Measurements from ENCODE around the gene ODF2.

Gene ODF2

GRCh38 chr9:128495804-128496417 is 40.1 kb downstream of the ODF2 start:
- no peak for DNase-seq
- no peaks in the 10 kb centered on the region for H3K9me3 ChIP-seq (ENCODE audit: insufficient read depth, low read length, severe bottlenecking)
- no peak for ATAC-seq (ENCODE audit: insufficient read depth, low read depth)
- TF ChIP-seq EZH2 (IDR thresholded peaks at IDR 0.05; ENCODE audit: borderline replicate concordance, low read depth, low read length, severe bottlenecking) (no peak), CTCF (IDR thresholded peaks at IDR 0.05; ENCODE audit: borderline replicate concordance, extremely low read depth, low read length, poor library complexity, severe bottlenecking) (no peak)
- H2AFZ ChIP-seq (ENCODE audit: low read depth, low read length) = no peak overlapping the region
- no peak overlapping the region for H3K9ac ChIP-seq (ENCODE audit: low read depth, low read length)
- H3K27ac ChIP-seq (ENCODE audit: low read length) = no peak overlapping the region
- no peaks in the 10 kb centered on the region for H3K27me3 ChIP-seq (ENCODE audit: insufficient read depth, low read length, poor library complexity)
- peaks cover 83% of the 10 kb centered on the region for H3K36me3 ChIP-seq (ENCODE audit: insufficient read depth, low read length)
- no peak overlapping the region for H3K4me2 ChIP-seq (ENCODE audit: insufficient read depth, low read length)
- H3K4me3 ChIP-seq (ENCODE audit: low read depth in 1 of 2, low read length in 2 of 2) = no peak overlapping the region
- H3K4me1 ChIP-seq (ENCODE audit: insufficient read depth, low read length) = no peaks in the 10 kb centered on the region
- H4K20me1 ChIP-seq (ENCODE audit: insufficient read depth, low read length) = no peaks in the 10 kb centered on the region
- no peaks in the 10 kb centered on the region for H3K79me2 ChIP-seq (ENCODE audit: insufficient read depth, low read length)

GRCh38 chr9:128497824-128498610 is 42.2 kb downstream of the ODF2 start:
- H3K36me3 ChIP-seq (ENCODE audit: insufficient read depth, low read length) = peaks cover 78% of the 10 kb centered on the region

GRCh38 chr9:128498911-128499310 is 43.1 kb downstream of the ODF2 start:
- no peak for ATAC-seq (ENCODE audit: insufficient read depth, low read depth)
- no peaks in the 10 kb centered on the region for H3K79me2 ChIP-seq (ENCODE audit: insufficient read depth, low read length)
- peaks cover 6% of the 10 kb centered on the region for H3K4me1 ChIP-seq (ENCODE audit: insufficient read depth, low read length)
- H4K20me1 ChIP-seq (ENCODE audit: insufficient read depth, low read length) = no peaks in the 10 kb centered on the region
- no peak overlapping the region for H3K9ac ChIP-seq (ENCODE audit: low read depth, low read length)
- H3K9me3 ChIP-seq (ENCODE audit: insufficient read depth, low read length, severe bottlenecking) = no peaks in the 10 kb centered on the region
- no peak for TF ChIP-seq EZH2 (IDR thresholded peaks at IDR 0.05; ENCODE audit: borderline replicate concordance, low read depth, low read length, severe bottlenecking)
- TF ChIP-seq CTCF (IDR thresholded peaks at IDR 0.05; ENCODE audit: borderline replicate concordance, extremely low read depth, low read length, poor library complexity, severe bottlenecking) = no peak
- no peak overlapping the region for H2AFZ ChIP-seq (ENCODE audit: low read depth, low read length)
- no peak overlapping the region for H3K27ac ChIP-seq (ENCODE audit: low read length)
- no peak overlapping the region for H3K4me2 ChIP-seq (ENCODE audit: insufficient read depth, low read length)
- H3K36me3 ChIP-seq (ENCODE audit: insufficient read depth, low read length) = peaks cover 71% of the 10 kb centered on the region
- H3K27me3 ChIP-seq (ENCODE audit: insufficient read depth, low read length, poor library complexity) = no peaks in the 10 kb centered on the region
- H3K4me3 ChIP-seq (ENCODE audit: low read depth in 1 of 2, low read length in 2 of 2) = no peak overlapping the region
- no peak for DNase-seq

More at GRCh38 chr9:128497824-128498610, 42.2 kb downstream of the ODF2 start:
- no peak for DNase-seq
- H3K27me3 ChIP-seq (ENCODE audit: insufficient read depth, low read length, poor library complexity) = no peaks in the 10 kb centered on the region
- no peaks in the 10 kb centered on the region for H3K79me2 ChIP-seq (ENCODE audit: insufficient read depth, low read length)
- no peaks in the 10 kb centered on the region for H3K4me1 ChIP-seq (ENCODE audit: insufficient read depth, low read length)
- no peak overlapping the region for H3K9ac ChIP-seq (ENCODE audit: low read depth, low read length)
- H2AFZ ChIP-seq (ENCODE audit: low read depth, low read length) = no peak overlapping the region
- no peak overlapping the region for H3K4me3 ChIP-seq (ENCODE audit: low read depth in 1 of 2, low read length in 2 of 2)
- no peak overlapping the region for H3K4me2 ChIP-seq (ENCODE audit: insufficient read depth, low read length)
- TF ChIP-seq CTCF (IDR thresholded peaks at IDR 0.05; ENCODE audit: borderline replicate concordance, extremely low read depth, low read length, poor library complexity, severe bottlenecking) (no peak), EZH2 (IDR thresholded peaks at IDR 0.05; ENCODE audit: borderline replicate concordance, low read depth, low read length, severe bottlenecking) (no peak)
- ATAC-seq (ENCODE audit: insufficient read depth, low read depth) = no peak; the same call in 2 of the 3 replicates
- H3K27ac ChIP-seq (ENCODE audit: low read length) = no peak overlapping the region
- no peaks in the 10 kb centered on the region for H4K20me1 ChIP-seq (ENCODE audit: insufficient read depth, low read length)
- H3K9me3 ChIP-seq (ENCODE audit: insufficient read depth, low read length, severe bottlenecking) = no peaks in the 10 kb centered on the region

Data from DND-41 (cell line).